HEK293 (cell line): Measurements from ENCODE around the gene ME2.

Experiments used
- BCL11A ChIP-seq: fragments of 450-650 bp; formaldehyde crosslinking; IDR thresholded peaks from 2 replicates; pipeline ENCODE4 v1.5.1; 2016; ENCODE audit warnings: low read depth, missing biosample characterization, missing genetic modification characterization
- GLIS1 ChIP-seq: fragments of 450-650 bp; formaldehyde crosslinking; IDR thresholded peaks from 2 replicates; pipeline ENCODE4 v1.5.1; 2016; ENCODE audit warnings: missing biosample characterization, missing genetic modification characterization
- HOXC10 ChIP-seq: sonication (generic); formaldehyde crosslinking; IDR thresholded peaks from 2 replicates; pipeline ENCODE4 v1.8.1; 2023; ENCODE audit warnings: mild to moderate bottlenecking, missing genetic modification reagents
- INSM2 ChIP-seq: fragments of 450-650 bp; formaldehyde crosslinking; IDR thresholded peaks from 2 replicates; pipeline ENCODE4 v1.5.1; 2016; ENCODE audit warnings: missing biosample characterization, missing genetic modification characterization
- SP2 ChIP-seq: fragments of 450-650 bp; formaldehyde crosslinking; IDR thresholded peaks from 2 replicates; pipeline ENCODE4 v1.5.1; 2016; ENCODE audit warnings: missing biosample characterization, missing genetic modification characterization
- SP3 ChIP-seq: fragments of 450-650 bp; formaldehyde crosslinking; IDR thresholded peaks from 2 replicates; pipeline ENCODE4 v1.5.1; 2016; ENCODE audit warnings: missing biosample characterization, missing genetic modification characterization
- ZFHX2 ChIP-seq: fragments of 450-650 bp; formaldehyde crosslinking; conservative IDR thresholded peaks from 2 replicates; pipeline ENCODE4 v1.5.1; 2016; ENCODE audit warnings: missing biosample characterization, missing genetic modification characterization
- ZNF184 ChIP-seq: fragments of 450-650 bp; IDR thresholded peaks from 2 replicates; pipeline ENCODE4 v1.5.1; 2018; ENCODE audit warnings: missing biosample characterization, mild to moderate bottlenecking, missing genetic modification characterization
- ZNF214 ChIP-seq: fragments of 450-650 bp; formaldehyde crosslinking; IDR thresholded peaks from 2 replicates; pipeline ENCODE4 v1.5.1; 2017; ENCODE audit warnings: missing biosample characterization, mild to moderate bottlenecking, missing genetic modification characterization, borderline replicate concordance
- ZNF335 ChIP-seq: fragments of 450-650 bp; formaldehyde crosslinking; conservative IDR thresholded peaks from 2 replicates; pipeline ENCODE4 v1.5.1; 2016; ENCODE audit warnings: missing biosample characterization, missing genetic modification characterization
- ZNF362 ChIP-seq: fragments of 450-650 bp; formaldehyde crosslinking; IDR thresholded peaks from 2 replicates; pipeline ENCODE4 v1.5.1; 2016; ENCODE audit warnings: missing biosample characterization, missing genetic modification characterization
- ZNF521 ChIP-seq: fragments of 450-650 bp; formaldehyde crosslinking; IDR thresholded peaks from 2 replicates; pipeline ENCODE4 v1.5.1; 2017; ENCODE audit warnings: missing biosample characterization, mild to moderate bottlenecking, missing genetic modification characterization
- ZNF596 ChIP-seq: fragments of 450-650 bp; IDR thresholded peaks from 2 replicates; pipeline ENCODE4 v1.5.0; 2018; ENCODE audit warnings: missing biosample characterization, mild to moderate bottlenecking, missing genetic modification characterization, moderate library complexity
- ZNF621 ChIP-seq: fragments of 450-650 bp; formaldehyde crosslinking; IDR thresholded peaks from 2 replicates; pipeline ENCODE4 v1.5.1; 2017; ENCODE audit warnings: missing biosample characterization, missing genetic modification characterization
- ZNF623 ChIP-seq: fragments of 450-650 bp; formaldehyde crosslinking; IDR thresholded peaks from 2 replicates; pipeline ENCODE4 v1.5.1; 2016; ENCODE audit warnings: missing biosample characterization, missing genetic modification characterization
- ZNF692 ChIP-seq: fragments of 450-650 bp; formaldehyde crosslinking; IDR thresholded peaks from 2 replicates; pipeline ENCODE4 v1.5.1; 2016; ENCODE audit warnings: missing biosample characterization, missing genetic modification characterization
- ZNF785 ChIP-seq: fragments of 450-650 bp; formaldehyde crosslinking; IDR thresholded peaks from 2 replicates; pipeline ENCODE4 v1.5.1; 2016; ENCODE audit warnings: missing biosample characterization, missing genetic modification characterization
- ZXDB ChIP-seq: fragments of 450-650 bp; formaldehyde crosslinking; IDR thresholded peaks from 2 replicates; pipeline ENCODE4 v1.5.1; 2016; ENCODE audit warnings: missing biosample characterization, missing genetic modification characterization
- TF ChIP-seq, protein P1 (sequence below): fragments of 450-650 bp; formaldehyde crosslinking; IDR thresholded peaks from 2 replicates; pipeline ENCODE4 v1.5.1; 2016; ENCODE audit warnings: missing biosample characterization, missing genetic modification characterization
- TF ChIP-seq, protein P2 (sequence below): fragments of 450-650 bp; formaldehyde crosslinking; IDR thresholded peaks from 2 replicates; pipeline ENCODE4 v1.5.1; 2016; ENCODE audit warnings: missing biosample characterization, missing genetic modification characterization
- TF ChIP-seq, protein P3 (sequence below): fragments of 450-650 bp; formaldehyde crosslinking; IDR thresholded peaks from 2 replicates; pipeline ENCODE4 v1.5.1; 2016; ENCODE audit warnings: missing biosample characterization, missing genetic modification characterization
- TF ChIP-seq, protein P4 (sequence below): fragments of 450-650 bp; formaldehyde crosslinking; IDR thresholded peaks from 2 replicates; pipeline ENCODE4 v1.5.1; 2016; ENCODE audit warnings: missing biosample characterization, missing genetic modification characterization
- TF ChIP-seq, protein P5 (sequence below): fragments of 450-650 bp; formaldehyde crosslinking; IDR thresholded peaks from 2 replicates; pipeline ENCODE4 v1.5.1; 2016; ENCODE audit warnings: missing biosample characterization, missing genetic modification characterization, low read depth

ME2 gene

DNA sequence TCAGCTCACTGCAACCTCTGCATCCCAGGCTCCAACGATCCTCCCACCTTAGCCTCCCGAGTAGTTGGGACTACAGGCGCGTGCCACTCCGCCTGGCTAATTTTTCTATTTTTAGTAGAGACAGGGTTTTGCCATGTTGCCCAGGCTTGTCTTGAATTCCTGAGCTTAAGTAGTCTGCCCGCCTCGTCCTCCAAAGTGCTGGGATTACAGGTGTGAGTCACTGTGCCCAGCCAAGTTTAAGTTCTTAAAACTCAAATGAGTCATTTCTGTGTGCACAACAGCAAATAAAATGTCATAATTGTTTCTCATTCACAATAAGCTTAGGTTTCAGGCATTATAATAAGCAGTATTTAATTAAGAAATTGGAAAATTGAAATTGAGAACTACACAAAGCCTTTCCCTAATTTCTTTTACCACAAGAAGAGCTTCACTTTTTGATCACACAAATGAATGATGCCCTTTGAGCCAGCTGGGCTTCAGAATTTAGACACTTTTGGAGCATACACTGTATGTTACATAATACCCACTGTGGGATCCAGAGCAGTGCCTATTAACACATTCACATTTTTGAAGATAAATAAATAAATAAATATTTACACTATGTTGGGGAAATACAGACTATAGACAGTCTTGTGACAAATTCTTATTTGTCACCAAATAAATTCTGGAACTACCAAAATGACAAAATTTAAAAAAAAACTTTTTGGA lies 8.6 kb upstream of the ME2 start (continued):
- TF ChIP-seq ZXDB (tag by site-specific recombination), result peak; percentile 78
- no peak for TF ChIP-seq ZNF621 (tag by site-specific recombination)
- no peak for TF ChIP-seq ZNF785 (tag by site-specific recombination)
- peak; percentile 97 for TF ChIP-seq BCL11A (tag by site-specific recombination)
- TF ChIP-seq, protein P1, sequence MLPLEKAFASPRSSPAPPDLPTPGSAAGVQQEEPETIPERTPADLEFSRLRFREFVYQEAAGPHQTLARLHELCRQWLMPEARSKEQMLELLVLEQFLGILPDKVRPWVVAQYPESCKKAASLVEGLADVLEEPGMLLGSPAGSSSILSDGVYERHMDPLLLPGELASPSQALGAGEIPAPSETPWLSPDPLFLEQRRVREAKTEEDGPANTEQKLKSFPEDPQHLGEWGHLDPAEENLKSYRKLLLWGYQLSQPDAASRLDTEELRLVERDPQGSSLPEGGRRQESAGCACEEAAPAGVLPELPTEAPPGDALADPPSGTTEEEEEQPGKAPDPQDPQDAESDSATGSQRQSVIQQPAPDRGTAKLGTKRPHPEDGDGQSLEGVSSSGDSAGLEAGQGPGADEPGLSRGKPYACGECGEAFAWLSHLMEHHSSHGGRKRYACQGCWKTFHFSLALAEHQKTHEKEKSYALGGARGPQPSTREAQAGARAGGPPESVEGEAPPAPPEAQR (tag by site-specific recombination), result no peak
- TF ChIP-seq GLIS1 (tag by site-specific recombination), result peak; percentile 70
- no peak for TF ChIP-seq ZNF521 (tag by site-specific recombination)
- TF ChIP-seq, protein P2, sequence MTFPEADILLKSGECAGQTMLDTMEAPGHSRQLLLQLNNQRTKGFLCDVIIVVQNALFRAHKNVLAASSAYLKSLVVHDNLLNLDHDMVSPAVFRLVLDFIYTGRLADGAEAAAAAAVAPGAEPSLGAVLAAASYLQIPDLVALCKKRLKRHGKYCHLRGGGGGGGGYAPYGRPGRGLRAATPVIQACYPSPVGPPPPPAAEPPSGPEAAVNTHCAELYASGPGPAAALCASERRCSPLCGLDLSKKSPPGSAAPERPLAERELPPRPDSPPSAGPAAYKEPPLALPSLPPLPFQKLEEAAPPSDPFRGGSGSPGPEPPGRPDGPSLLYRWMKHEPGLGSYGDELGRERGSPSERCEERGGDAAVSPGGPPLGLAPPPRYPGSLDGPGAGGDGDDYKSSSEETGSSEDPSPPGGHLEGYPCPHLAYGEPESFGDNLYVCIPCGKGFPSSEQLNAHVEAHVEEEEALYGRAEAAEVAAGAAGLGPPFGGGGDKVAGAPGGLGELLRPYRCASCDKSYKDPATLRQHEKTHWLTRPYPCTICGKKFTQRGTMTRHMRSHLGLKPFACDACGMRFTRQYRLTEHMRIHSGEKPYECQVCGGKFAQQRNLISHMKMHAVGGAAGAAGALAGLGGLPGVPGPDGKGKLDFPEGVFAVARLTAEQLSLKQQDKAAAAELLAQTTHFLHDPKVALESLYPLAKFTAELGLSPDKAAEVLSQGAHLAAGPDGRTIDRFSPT (tag by site-specific recombination), result peak; percentile 94
- TF ChIP-seq INSM2 (tag by site-specific recombination), result peak; percentile 99
- TF ChIP-seq ZNF596 (tag by site-specific recombination), result no peak
- peak; percentile 80 for TF ChIP-seq SP3 (tag by site-specific recombination)
- 0 out of 2 replicates have a peak, but pooled peaks have one; percentile 65 for TF ChIP-seq ZNF362 (tag by site-specific recombination)
- TF ChIP-seq ZNF623, result peak; percentile 32; the same call in 1 of the 2 replicates
- TF ChIP-seq ZNF692 (tag by site-specific recombination), result peak; percentile 68
- TF ChIP-seq ZNF184 (tag by site-specific recombination), result peak; percentile 88
- no peak for TF ChIP-seq HOXC10 (CRISPR knock-in tag)
- TF ChIP-seq, protein P3, sequence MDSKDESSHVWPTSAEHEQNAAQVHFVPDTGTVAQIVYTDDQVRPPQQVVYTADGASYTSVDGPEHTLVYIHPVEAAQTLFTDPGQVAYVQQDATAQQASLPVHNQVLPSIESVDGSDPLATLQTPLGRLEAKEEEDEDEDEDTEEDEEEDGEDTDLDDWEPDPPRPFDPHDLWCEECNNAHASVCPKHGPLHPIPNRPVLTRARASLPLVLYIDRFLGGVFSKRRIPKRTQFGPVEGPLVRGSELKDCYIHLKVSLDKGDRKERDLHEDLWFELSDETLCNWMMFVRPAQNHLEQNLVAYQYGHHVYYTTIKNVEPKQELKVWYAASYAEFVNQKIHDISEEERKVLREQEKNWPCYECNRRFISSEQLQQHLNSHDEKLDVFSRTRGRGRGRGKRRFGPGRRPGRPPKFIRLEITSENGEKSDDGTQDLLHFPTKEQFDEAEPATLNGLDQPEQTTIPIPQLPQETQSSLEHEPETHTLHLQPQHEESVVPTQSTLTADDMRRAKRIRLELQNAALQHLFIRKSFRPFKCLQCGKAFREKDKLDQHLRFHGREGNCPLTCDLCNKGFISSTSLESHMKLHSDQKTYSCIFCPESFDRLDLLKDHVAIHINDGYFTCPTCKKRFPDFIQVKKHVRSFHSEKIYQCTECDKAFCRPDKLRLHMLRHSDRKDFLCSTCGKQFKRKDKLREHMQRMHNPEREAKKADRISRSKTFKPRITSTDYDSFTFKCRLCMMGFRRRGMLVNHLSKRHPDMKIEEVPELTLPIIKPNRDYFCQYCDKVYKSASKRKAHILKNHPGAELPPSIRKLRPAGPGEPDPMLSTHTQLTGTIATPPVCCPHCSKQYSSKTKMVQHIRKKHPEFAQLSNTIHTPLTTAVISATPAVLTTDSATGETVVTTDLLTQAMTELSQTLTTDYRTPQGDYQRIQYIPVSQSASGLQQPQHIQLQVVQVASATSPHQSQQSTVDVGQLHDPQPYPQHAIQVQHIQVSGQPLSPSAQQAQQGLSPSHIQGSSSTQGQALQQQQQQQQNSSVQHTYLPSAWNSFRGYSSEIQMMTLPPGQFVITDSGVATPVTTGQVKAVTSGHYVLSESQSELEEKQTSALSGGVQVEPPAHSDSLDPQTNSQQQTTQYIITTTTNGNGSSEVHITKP (tag by site-specific recombination), result peak; percentile 87
- TF ChIP-seq, protein P4, sequence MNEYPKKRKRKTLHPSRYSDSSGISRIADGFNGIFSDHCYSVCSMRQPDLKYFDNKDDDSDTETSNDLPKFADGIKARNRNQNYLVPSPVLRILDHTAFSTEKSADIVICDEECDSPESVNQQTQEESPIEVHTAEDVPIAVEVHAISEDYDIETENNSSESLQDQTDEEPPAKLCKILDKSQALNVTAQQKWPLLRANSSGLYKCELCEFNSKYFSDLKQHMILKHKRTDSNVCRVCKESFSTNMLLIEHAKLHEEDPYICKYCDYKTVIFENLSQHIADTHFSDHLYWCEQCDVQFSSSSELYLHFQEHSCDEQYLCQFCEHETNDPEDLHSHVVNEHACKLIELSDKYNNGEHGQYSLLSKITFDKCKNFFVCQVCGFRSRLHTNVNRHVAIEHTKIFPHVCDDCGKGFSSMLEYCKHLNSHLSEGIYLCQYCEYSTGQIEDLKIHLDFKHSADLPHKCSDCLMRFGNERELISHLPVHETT, result peak; percentile 90
- TF ChIP-seq ZNF335 (tag by site-specific recombination), result peak; percentile 55
- TF ChIP-seq ZFHX2 (tag by site-specific recombination), result peak; percentile 68
- peak; percentile 16; the same call in 1 of the 2 replicates for TF ChIP-seq SP2 (tag by site-specific recombination)
- TF ChIP-seq, protein P5, sequence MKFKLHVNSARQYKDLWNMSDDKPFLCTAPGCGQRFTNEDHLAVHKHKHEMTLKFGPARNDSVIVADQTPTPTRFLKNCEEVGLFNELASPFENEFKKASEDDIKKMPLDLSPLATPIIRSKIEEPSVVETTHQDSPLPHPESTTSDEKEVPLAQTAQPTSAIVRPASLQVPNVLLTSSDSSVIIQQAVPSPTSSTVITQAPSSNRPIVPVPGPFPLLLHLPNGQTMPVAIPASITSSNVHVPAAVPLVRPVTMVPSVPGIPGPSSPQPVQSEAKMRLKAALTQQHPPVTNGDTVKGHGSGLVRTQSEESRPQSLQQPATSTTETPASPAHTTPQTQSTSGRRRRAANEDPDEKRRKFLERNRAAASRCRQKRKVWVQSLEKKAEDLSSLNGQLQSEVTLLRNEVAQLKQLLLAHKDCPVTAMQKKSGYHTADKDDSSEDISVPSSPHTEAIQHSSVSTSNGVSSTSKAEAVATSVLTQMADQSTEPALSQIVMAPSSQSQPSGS, result no peak
- no peak for TF ChIP-seq ZNF214 (tag by site-specific recombination)
